Measurements from ENCODE around the gene LINGO4.
A peak's percentile ranks its signal among the peaks of the same experiment; 100 is the strongest.

Gene LINGO4

DNA sequence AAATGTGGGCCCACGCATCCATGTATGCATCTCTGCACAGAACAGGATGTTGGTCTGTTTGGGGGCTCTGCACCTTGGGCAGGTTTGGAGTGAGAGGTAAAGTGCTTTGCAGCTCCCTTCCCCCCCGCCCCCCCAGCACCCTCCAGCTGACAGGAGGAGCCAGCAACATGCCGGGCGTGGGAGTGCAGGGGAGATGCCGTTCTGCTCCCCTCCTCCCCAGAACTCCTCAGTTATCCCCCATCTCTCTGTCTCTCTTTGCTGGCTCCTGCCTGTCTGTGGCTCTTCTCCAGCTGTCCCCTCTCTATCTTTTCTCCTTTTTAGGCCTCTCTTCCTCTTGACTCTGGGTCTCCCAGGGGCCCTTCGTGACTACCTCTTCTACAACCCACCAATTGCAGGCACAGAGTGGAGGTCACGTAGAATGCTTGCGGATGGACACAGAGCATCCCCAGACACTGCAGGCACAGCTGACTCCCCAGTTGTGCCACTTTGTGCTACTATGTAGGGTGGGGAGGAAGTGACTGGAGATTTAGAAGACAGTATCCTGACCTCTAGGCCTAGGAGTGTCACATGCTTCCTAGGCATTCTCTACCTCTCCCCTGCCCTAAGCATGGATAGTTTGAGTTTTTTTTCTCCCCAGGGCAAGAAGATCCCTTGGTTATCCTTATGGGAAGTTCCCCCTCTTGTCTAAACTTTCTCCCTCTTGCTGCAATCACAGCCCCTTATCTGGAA is 28.1 kb upstream of the LINGO4 start:
- no peak for DNase-seq

DNA sequence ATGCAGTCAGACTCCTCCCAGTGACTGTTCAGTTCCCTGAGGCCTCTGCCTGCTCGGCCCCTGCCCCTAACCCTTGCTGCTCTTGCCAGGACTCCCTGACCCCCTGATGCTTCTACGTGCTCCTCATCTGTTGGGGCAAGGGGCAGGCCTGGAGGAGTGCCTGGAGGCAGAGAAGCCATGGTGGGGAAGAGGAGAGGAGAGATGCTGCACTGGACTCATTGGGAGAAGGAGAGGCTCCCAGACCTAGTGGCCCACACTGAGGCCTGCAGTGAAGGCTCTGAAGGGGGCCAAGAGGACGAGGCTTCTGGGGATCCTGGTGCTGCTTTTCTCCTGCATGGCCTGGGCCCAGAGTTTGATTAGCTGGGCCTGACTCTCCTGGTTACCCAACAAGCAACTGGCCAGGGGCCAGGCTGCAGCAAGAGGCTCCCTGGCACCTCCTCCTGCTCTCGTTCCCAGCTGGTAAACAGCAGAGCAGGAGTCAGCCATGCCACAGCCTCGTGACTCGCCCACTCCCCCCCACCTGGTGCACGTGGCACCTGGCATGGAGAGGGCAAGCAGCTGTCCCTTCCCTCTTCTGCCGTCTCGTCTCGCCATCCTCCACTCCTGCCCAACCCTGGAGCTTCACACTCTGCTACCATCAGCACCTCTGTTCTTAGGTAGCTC is 27.2 kb upstream of the LINGO4 start:
- no peak for DNase-seq

DNA sequence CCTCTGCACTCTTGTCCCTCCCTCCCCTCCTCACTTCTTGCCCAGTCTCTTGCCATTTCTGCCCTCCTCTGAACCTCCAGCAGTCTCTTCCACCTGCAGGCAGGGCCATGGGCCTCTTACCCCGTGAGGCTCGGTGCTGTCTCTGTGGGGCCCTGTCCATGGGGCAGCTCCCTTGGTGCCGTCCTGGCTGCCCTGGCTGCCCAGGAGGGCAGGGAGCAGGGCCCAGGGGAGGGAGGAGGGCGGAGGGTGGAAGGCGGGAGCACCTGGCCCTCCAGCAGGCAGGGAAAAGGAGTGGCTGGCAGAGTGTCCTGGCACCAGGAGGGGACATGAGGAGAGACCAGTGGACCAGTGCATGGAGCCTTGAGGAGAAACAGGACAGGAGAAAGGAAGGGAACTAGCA is 26.4 kb upstream of the LINGO4 start, which contains the start of gene RORC:
Gene RORC, minus strand, starts transcription at position 198 of the 400 bp plus-strand sequence. Its CDS starts 38 bp downstream, at position 160.
- no peak for DNase-seq

DNA sequence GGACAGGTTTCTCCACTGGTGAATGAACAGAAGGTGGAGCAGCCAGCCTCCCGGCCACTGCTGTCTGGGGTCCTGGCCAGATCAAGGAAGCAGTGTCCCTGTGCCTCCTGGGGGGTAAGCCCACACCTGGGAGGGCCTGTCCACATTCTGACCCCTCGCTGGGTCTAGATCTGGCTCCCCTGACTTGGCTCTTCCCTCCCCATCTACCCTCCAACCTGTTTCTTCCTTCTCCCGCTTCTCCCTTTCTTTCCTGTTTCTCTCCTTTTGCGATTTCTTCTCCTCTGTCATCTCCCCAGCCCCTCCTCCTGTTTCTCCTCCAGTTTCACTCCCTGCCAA is 26.0 kb upstream of the LINGO4 start:
- DNase-seq = no peak

DNA sequence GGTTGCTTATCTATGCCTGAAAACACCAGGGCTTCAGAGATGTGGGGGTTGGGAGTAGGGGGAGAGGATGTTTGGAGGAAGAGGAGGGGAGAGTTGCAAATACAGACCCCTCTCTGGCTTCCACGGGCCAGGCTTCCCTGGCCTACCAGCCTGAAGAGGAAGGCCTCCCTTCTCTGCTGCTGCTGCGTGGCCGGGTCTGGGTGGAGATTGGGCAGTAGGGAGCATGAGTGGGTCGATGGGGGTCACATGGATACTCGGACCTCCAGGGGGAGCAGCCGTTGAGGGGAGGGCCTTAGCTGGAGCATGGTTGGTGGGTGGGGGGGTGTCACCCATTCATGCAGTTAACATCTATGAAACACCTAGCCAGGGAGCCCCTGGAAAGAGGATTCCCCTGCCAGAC is 24.8 kb upstream of the LINGO4 start:
- no peak for DNase-seq

DNA sequence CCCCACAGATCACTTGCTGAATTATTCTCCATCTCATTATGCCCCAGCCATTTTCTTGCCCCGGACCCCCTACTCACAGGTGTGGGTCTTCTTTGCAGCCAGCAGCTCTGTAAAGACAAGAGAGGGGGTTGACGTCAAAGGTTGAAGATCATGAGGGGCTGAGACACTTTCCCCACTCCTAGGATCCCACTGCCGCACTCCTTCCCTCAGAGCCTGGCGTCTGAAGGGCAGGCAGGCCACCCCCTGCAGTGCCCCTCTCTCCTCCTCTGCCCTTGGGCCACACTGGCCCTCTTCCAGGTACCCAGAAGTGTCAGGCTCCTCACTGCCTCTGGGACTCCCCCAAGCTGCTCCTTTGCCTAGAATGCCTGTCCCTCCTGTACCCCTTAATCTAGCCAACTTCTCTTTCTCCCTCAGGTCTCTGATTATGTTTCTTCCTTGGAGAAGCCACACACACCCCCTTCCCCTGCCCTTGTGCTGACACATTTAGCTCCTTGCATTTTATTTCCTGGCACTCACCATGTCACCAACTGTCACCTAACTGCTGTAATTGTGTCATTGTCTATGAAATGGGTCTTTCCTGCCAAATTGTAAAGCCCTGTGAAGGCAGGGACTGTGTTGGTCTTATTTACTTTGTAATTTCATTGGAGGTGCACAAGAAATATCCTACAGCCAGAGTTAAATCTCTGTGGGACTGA is 24.3 kb upstream of the LINGO4 start:
- DNase-seq = no peak

DNA sequence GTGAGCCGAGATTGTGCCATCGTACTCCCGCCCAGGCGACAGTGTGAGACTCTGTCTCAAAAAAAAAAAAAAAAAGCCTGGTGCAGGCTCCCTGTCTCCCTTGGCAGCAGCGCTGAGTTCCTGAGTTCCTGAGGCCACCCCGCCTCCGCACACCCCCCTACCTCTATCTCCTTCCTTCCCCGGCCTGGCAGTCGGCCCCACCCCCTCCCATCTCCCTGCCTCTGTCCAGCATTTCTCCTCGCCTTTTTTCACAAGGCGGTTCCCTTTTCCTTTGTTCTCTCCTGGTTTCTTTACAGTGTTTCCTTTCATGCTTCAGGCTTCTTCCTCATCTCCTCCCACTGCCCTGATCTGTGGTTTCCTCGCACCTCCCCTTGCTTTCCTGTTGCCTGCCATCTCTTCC is 23.7 kb upstream of the LINGO4 start:
- no peak for DNase-seq

DNA sequence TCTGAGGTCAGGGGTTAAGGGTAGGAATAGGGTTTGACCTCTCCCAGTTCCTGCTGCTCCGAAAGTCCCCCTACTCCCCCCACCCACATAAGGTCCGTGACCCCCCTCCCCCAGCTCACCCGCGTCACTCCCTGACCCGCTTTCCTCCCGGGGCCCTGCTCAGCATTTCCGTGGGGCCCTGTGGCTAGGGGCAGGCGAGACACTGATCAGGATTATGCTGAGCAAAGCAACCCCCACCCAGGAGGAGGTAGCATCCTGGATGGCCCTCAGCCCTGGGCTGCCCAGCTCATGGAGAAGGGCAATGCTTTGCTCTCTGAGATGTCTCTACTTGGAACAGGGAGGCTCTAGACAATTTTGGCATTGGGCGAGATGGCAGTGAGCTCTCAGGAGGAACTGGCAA is 22.6 kb upstream of the LINGO4 start:
- DNase-seq = no peak

DNA sequence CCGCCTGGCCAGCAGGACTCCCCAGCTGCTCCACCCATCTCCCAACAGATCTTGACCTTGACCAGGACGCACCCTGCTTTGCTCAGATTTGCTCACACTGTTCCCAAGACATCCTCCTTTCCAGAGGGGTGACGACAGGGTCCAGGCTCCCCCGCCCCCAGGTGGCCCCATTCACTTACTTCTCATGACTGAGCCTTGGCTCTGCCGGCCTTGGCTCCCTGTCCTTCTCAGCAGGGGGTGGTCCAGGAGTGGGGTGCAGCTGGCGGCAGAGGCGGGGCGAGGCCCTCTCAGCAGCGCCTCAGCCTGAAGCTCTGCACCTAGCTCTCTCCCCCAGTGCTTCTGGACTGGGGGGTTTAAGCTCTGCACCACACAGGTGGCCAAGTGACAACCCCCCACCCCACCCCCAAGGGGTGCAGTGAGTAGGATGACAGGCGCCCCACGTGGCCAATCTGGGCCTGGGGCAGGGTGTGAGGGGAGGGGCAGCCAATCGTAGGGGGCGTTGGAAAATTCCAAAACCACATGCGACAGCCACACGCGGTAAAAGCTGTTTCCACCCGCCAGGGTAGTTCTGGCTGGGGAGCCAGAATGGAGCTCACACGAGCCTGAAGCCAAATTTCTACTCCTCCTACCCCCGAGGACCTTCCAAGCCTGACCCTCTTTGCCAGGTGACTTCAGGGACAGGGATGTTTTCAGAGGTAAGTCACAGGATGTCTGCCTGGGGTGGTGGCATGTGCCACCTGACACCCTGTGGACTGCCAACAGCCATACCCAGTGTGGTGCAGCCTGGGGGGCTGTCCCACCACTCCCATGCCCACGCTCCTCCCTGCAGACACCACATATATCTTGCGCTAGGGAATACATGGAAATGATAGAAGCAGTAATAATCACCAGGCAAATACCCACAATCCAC is 20.8 kb upstream of the LINGO4 start:
- DNase-seq = no peak

DNA sequence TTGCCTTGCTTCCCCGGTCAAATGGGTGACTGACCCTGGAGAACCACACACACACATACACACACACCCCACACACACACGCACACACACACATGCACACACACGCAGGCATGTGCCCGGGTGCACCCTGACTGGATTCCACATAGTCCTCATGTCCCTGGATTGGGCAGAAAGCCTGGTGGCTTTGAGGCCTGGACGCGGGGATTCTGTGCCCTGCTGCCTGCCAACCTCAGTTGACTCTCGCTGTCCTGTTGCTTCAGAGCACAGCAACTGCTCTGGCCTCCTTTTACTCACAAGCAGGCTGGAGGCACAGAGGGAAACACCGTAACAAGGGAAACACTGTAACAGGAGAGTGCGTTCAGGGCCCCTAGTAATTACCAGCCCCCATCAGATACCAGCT is 20.0 kb upstream of the LINGO4 start:
- DNase-seq = no peak

DNA sequence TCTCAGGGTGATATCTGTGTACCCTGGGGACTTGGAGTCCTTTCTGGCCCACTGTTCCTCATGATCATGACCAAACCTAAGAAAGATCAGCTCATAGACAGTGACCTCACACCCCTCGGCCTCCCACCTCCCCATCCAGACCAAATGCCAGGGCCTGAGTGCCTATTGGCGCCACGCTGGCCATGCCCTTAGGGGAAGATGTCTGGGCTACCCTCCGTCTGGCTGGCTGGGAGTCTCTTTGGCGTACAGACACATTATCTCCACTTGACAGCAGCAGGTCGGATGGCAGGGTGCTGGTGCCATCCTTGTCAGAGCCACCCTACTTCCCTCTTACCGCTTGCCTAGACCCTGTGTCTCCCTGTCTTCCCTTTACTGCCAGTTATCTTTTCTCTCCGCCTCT is 18.0 kb upstream of the LINGO4 start:
- DNase-seq = no peak

DNA sequence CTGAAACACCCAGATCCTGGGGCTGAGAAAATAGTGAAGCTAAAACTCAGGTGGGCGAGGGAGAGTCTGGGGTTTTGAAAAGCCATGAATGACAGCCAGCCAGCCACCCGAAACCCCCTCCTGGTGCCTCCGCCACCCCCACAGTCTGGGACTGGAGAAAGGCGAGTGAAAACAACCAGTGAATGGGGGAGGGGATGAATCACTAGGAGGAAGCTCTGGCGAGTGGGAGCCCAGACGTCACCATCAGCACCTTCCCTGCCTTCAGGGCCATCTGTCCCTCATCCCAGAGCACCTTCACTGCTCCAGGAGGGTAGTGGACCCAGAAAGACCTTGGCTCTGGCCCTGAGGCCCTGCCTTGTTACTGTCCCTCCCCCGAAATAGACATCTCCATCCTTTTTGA is 17.2 kb upstream of the LINGO4 start:
- DNase-seq = peak; percentile 77

DNA sequence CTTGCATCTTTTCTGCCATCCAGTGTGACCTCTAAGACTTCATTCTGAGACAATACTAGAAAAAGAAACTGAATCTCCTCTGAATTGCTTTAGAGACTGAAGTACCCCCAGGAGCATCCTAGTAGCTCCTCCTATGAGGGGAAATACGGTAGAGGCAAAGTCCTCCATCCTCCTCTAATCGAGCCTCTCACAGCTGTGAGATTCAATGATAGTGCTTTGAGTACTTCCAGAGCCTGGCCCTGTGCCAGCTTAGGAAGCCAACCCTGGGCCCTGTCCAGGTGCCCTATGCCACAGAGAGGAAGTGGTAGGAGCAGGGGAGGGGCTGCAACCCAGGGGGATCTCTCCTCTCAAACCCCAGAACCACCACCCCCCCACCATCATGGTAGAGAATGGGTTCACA is 15.7 kb upstream of the LINGO4 start:
- DNase-seq = no peak

DNA sequence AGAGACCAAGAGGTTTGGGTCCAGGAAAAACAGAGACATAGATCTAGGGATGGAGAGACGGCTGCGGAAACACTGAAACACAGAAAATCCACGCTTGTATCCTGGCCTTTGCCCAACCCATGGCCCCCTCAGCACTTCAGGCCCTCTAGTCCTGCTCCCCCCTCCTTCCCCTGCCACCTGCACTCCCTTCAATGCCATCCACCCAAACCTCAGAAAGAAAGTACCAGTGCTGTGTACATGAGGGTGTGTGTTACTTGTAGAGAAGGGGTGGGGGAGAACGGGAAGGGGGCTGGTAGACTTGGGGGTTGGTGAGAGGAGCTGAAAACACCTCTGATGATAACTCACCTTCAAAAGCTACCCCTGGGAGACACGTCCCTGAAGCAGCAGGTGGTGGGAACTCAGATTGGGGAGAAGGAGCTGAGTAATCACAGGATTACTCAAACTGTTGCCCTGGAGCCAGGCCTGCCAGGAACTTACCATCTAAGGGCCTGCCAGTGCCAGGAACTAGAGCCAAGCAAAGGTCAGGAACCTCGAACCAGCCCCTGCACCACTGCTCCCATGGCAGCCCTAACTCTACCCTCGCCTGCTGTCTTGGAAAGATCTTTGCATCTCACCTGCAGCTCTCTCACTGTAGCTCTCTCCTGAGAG is 14.9 kb upstream of the LINGO4 start:
- DNase-seq = peak; percentile 68

DNA sequence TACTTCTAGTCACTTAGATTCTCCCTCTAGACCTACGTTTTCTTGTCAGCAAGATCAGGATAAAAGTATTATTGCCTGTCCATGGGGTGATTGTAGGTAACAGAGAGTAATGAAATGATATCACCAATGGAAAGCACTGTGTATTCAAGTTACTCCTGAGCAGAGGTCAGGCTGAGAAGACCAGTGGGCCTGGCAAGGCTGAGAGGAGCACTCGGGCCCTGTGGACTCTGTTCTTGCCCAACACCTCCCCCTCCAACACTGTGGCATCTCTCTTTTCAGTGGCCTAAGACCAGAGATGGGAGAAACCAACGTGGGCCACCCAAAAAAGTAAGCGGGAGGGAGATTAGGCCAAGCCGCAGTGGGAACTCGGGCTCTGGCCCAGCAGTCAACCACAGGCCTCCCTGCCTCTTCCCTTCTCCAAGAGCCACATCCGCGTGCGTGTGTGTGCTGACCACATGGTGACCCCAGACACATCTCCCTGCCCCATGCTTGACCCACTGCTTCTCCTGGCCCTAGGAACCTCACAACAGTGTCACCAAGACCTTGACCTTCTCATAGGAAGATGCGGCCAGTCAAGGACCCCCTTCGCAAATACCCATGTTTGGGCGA is 14.1 kb upstream of the LINGO4 start:
- no peak for DNase-seq

DNA sequence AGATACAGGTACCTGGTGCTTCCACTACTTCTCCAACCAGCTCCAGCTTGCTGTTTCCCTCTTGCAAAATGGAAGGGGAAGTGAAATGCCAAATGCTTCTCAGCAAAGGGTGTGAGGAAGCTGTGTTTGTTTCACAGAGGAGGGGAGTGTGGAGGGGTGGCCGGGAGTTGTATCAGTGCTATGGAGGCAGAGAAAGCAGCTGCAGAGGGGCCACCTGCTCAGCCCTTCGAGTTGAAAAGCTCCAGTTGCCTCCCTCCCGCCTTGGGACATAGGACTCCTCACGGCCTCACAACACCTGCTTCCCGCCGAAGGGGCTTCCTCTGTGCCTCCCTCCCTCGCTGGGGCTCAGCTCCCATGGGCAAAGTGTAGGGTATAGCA is 12.1 kb upstream of the LINGO4 start:
- DNase-seq = no peak

DNA sequence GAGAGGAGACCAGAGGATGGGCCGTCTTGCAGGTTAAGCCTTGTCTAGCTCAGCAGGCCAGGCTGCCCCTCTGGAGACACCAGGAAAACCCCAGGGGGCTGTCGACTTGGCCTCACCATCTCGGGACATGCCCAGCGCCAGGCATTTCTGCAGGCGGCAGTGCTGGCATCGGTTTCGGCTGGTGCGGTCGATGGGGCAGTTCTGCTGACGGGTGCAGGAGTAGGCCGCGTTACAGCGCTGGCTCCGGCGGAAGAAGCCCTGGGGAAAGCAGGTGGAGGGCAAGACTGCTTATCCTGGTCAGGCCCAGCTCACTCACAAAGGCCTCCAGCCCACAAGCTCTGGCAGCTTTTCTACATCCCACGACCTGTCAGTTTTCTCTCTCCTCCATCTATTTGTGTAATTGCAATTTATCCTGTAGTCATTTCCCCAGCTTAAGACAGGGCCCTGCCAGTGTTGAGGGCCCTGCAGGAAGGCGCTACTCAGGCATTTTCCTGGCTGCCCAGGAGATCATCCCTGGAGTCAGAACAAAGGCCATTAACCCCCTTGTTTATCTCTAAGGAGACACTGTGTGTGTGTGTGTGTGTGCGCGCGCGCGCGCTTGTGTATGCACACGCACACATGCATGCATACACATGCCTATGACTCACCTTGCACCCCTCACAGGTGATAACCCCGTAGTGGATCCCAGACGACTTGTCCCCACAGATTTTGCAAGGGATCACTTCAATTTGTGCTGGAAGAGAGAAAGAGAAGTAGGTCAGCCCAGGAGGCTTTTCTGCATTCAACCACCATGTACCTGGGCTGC is 11.5 kb upstream of the LINGO4 start:
- no peak for DNase-seq

DNA sequence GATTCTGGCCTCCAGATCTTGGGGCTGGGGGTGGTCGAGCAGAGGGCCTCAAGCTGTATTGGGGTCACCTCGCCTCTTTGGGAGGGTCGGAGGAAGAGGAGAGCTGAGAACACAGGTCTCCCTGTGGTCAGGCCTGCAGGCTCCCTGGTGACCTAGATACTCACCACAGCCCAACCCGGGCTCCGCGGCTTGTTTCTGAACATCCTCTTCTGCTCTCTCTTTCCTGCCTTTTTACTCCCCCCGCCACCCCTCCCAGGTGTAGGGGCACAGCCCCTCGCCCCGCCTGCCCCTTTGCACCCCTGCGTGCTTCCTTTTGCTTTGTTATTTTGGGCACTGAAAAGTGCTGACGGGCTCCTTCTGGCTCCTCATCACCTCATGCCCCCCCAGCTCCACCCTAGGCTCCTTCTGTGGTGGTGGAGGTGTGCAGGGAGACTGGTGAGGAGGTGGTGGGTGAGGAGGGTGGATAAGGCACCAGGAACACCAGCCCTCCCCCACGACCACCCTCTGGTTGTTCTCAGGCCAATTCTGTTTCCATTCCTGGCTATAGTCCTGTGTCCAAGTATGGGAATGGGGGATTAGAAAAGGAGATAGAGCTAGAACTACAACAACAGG is 10.6 kb upstream of the LINGO4 start:
- DNase-seq = no peak

DNA sequence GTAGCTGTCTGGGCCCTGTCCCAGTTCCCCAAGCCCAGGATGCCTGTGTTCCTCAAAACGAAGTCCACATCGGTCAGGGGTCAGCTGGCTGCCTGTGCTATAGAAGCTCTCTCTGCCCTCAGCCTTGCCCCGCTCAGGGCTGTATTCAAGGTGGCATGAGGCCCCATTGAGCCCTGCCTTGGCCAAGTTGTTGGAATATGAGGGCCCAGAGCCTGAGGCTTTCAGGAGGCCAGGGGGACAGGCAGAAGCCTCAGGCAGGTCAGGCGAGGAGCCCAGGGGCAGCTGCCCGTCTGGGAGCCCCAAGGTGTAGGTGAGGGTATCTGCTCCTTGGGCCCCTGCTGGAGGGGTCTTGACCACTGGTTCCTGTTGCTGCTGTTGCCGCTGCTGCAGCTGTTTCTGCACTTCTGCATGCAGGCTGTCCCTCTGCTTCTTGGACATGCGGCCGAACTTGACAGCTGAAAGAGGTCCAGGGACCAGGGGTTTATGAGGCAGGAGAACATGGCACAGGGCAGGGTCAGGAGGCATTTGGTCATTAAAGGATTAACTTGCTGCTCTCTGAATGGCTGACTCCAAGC is 9.8 kb upstream of the LINGO4 start:
- no peak for DNase-seq

DNA sequence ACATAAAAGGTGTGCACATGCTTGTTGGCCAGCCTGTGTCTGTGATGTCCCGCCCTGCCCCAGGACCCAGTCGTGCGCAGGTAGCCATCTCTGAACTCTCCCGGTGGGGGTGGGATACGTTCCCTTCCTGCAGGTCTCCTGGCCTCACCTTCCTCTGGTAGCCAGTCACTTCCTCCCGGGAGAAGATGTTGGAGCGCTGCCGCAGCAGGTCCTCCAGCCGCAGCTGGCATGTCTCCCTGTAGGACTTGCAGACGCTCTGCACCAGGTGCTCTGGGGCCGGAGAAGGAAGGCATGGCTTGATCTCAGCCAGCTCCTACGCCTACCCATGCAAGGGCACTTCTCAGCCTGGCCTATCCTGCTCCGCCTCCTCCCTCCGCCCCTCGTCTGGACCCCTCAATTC is 9.2 kb upstream of the LINGO4 start:
- DNase-seq = no peak
